ENCODE data around the gene MATN1.

Gene MATN1

DNA sequence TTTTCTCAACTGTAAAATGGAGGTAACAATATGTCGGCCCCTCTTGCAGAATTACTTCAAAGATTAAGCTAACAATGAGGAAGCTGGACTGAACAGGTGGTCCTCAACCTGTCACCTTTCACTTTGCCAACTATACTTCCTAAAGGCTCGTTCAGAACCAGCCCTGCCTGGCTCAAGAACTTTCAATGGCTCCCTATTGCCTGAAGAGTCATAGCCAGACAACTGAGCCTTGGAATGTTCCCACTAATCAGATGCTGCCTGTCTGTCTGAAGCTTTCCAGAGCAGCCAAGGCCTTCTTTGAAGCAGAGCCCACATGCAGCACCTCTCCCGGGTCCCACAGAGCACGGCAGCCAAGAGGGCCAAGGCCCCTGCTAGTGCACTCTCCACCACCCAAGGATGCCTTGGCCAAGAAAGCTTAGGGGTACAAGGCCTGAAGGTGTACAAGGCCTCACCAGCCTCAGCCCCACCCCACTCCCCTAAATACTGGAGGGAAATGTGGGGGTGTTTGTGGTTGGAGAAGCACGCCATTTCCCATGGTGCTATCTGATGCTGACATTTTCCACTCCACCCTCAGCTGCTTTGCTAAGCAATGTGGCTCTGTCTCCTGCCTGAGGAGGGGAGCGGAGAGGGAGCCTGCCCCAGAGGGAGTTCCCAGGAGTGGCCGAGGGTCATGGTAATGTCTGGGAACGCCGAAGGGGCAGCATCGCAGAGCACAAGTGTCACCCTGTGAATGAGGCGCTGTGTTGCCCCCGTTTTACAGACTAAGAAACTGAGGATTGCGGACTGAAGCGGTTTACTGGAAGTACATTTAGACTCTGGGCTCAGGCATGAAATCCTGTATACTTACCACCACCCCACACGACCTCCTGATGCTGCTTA, 42.4 kb upstream of the MATN1 start:
- in situ Hi-C loops (cut with HindIII; ENCODE audit: low sequenced_read_pairs): no loop called here
- H3K4me3 ChIP-seq (ENCODE audit: low read depth, low read length): no peak overlapping the region
- no peak for DNase-seq (ENCODE audit: low read depth)
- no peak for TF ChIP-seq CTCF (IDR thresholded peaks at IDR 0.05; ENCODE audit: low read depth, low read length, missing control alignments)

DNA sequence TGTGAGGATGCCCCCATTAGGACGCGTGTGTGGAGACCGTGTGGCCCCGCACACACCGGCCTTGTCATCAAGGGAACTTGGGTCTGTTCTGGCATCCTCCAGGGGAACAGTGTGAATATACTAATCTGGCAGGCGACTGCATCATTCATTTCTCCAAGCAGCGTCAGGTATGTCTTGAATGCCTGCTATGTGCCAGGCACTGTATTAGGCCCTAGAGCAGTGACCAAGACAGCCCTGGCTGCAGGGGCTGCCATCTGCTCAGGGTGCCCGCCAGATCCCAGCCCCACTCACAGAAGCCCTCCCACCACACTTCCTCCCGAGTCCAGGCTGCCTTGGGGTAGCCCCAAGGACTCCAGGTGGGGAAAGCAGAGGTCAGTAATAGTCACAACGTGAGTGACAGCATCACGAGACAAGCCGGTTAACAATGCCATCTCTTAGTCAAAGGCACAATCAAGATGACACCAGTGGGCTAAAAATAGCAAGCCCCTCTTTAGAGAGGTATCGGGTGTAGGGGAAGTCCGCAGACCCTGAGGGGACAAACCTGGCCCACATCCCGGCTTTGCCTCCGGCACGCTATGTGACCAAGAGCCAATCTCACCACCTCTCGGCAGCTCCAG, 41.7 kb upstream of the MATN1 start:
- DNase-seq (ENCODE audit: low read depth): no peak
- no peak for TF ChIP-seq CTCF (IDR thresholded peaks at IDR 0.05; ENCODE audit: low read depth, low read length, missing control alignments)
- in situ Hi-C loops (cut with HindIII; ENCODE audit: low sequenced_read_pairs): no loop called here
- H3K4me3 ChIP-seq (ENCODE audit: low read depth, low read length): no peak overlapping the region

- H3K4me3 ChIP-seq (ENCODE audit: low read depth, low read length): no peak overlapping the region
- no peak for TF ChIP-seq CTCF (IDR thresholded peaks at IDR 0.05; ENCODE audit: low read depth, low read length, missing control alignments)
- DNase-seq (ENCODE audit: low read depth): no peak
- in situ Hi-C loops (cut with HindIII; ENCODE audit: low sequenced_read_pairs): no loop called here
Measured at GRCh38 chr1:30764396-30764795, 41.0 kb upstream of the MATN1 start.

DNA sequence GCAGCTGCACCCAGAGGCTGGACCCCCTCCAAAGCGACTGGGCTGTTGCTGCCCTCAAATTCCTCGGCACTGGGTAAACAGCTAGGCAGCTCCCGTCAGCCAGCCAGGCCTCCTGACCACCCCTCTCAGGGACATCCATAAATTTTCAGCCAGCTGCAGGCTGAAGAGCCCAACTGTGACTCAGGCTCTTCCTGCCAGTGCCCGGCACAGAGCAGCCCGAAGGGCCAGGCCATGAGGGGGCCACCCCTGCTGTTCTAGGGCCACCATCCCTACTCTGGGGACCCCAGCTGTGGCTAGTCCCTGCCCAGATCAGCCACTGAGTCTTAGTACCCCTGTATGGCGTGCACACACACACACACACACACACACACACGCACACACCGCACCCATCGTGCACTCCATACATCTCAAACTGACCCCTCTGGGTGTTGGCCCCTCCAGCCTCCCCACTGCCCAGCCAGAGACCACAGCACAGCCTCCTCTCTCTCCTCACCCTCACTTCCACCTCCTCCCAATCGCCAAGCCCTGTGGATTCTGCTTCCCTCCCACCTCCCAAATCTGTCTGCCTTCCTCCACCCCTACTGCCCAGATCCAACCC, 40.4 kb upstream of the MATN1 start:
- in situ Hi-C loops (cut with HindIII; ENCODE audit: low sequenced_read_pairs): no loop called here
- DNase-seq (ENCODE audit: low read depth): no peak
- H3K4me3 ChIP-seq (ENCODE audit: low read depth, low read length): no peak overlapping the region
- TF ChIP-seq CTCF (IDR thresholded peaks at IDR 0.05; ENCODE audit: low read depth, low read length, missing control alignments): no peak

DNA sequence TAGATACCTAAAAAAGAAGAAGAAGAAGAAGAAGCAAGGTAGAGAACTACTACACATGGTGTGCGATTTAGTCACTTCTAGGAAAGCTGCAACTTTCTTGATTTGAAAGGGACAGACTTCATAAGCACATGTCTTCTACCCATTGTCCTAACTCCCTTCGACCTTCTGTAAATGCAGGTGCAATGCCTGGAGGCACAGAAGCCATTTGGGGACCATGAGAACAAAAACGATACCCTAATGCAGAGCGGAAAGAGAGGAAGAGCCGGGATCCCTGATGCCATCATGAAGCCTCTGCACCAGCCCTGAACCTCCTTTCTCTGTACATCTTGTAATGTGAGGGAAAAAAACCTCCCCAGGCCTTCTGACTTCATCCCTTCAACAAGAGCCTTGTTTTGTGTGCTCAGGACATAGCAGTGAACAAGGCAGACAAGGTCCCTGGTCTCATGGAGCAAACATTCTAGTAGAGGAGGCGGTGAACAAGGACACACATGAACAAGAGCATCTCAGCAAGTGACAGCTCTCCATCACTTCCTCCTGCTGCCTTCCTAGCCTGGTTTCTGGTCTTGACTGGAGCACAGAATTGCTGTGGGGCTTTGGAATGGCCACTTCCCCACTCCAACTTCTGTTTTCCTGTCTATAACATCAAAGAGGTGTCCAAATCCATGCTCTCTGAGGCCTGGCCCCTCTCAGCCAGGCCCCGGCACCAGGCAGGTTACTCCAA, 39.7 kb upstream of the MATN1 start:
- H3K4me3 ChIP-seq (ENCODE audit: low read depth, low read length): no peak overlapping the region
- DNase-seq (ENCODE audit: low read depth): no peak
- in situ Hi-C loops (cut with HindIII; ENCODE audit: low sequenced_read_pairs): no loop called here
- no peak for TF ChIP-seq CTCF (IDR thresholded peaks at IDR 0.05; ENCODE audit: low read depth, low read length, missing control alignments)

Measured in astrocyte of the cerebellum (primary cell).